Activated CD8-positive, alpha-beta memory T cell treated with anti-CD3 and anti-CD28 coated beads, Interleukin-2, amount 50 U/mL, for 1 hour (primary cell): ENCODE measurements around the gene ALOX12.
"Not testable (repeated sequence)": the region's sequence is repeated elsewhere in the genome, so short reads cannot be mapped to it uniquely, and the experiment has no call there.

Experiments used
- DNase-seq: peaks from one replicate; pipeline ENCODE4 v3.0.0-alpha.2; 2020; ENCODE audit errors: extremely low read depth

The ALOX12 gene, protein sequence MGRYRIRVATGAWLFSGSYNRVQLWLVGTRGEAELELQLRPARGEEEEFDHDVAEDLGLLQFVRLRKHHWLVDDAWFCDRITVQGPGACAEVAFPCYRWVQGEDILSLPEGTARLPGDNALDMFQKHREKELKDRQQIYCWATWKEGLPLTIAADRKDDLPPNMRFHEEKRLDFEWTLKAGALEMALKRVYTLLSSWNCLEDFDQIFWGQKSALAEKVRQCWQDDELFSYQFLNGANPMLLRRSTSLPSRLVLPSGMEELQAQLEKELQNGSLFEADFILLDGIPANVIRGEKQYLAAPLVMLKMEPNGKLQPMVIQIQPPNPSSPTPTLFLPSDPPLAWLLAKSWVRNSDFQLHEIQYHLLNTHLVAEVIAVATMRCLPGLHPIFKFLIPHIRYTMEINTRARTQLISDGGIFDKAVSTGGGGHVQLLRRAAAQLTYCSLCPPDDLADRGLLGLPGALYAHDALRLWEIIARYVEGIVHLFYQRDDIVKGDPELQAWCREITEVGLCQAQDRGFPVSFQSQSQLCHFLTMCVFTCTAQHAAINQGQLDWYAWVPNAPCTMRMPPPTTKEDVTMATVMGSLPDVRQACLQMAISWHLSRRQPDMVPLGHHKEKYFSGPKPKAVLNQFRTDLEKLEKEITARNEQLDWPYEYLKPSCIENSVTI

GRCh38 chr17:6995500-6996255, at the start of gene ALOX12:
ALOX12 (plus strand) TSS chr17:6996049; CDS start chr17:6996118, 69 bp downstream.
- DNase-seq = no peak

GRCh38 chr17:6947745-6948144, 48.1 kb upstream of the ALOX12 start:
- DNase-seq = no peak

GRCh38 chr17:6948562-6948961, 47.3 kb upstream of the ALOX12 start:
- no peak for DNase-seq

GRCh38 chr17:6948976-6949375, 46.9 kb upstream of the ALOX12 start:
- no peak for DNase-seq

DNA sequence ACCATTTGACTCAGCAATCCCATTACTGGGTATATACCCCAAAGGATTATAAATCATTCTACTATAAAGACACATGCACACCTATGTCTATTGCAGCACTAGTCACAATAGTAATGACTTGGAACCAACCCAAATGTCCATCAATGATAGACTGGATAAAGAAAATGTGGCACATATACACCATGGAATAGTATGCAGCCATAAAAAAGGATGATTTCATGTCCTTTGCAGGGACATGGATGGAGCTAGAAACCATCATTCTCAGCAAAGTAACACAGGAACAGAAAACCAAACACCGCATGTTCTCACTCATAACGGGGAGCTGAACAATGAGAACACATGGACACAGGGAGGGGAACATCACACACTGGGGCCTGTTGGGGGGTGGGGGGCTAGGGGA, 44.9 kb upstream of the ALOX12 start:
- not testable (repeated sequence) for DNase-seq

- DNase-seq = no peak
Measured at GRCh38 chr17:6953689-6954088, 42.2 kb upstream of the ALOX12 start.

GRCh38 chr17:6959700-6960099, 36.1 kb upstream of the ALOX12 start:
- DNase-seq = no peak

DNA sequence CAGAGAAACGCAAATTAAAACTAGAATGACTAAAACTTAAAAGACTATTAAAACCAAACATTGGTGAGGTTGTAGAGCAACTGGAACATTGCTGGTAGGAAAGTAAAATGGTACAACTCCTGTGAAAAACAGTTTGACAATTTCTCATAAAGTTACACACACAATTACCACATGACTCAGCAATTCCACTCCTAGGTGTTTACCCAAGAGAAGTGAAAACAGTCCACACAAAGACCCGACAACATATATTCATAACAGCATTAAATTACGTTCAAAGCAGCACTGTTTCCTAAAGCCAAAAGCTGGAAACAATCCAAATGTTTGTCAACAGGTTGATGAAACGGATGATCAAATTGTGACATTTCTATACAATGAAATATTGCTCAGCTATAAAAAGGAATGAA, 26.5 kb upstream of the ALOX12 start:
- DNase-seq = no peak

GRCh38 chr17:6970992-6971391, 24.9 kb upstream of the ALOX12 start:
- DNase-seq = no peak

GRCh38 chr17:6979440-6979839, 16.4 kb upstream of the ALOX12 start:
- not testable (repeated sequence) for DNase-seq

GRCh38 chr17:6981426-6981825, 14.4 kb upstream of the ALOX12 start:
- DNase-seq = no peak

DNA sequence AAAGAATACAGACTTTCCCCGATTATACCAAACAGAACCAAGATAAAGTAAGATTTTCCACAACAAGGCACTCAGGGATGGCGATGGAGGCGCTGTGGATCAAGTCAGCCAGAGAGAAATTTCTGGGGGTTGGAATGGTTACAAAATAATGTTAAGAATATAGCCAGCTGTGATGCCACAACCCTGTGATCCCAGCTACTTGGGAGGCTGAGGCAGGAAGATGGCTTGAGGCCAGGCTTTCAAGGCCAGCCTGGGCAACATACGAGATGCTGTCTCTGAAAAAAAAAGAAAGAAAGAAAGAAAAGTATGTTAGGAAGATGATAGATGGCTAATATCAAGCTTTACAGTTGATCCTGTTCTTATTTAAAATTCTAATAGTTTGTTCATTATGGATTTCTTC, 10.6 kb upstream of the ALOX12 start:
- DNase-seq = no peak

DNA sequence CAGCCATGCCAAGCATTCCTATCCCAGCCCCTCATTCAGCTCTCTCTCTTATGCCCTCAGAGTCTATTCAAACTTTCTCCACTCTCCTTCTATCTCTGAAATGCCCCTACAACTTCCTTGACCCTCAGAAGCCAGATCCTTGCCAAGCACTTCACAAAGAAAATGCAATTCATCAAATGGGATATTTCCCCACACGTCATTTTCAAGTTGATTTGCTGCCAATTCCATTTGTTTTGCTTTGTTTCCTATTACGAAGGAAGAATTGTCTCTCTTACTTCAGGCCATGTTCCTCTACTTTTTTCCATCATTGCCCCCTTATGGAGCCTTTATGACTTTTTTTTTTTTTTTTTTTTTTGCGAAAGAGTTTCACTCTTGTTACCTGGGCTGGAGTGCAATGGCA, 9.2 kb upstream of the ALOX12 start:
- DNase-seq = no peak

DNA sequence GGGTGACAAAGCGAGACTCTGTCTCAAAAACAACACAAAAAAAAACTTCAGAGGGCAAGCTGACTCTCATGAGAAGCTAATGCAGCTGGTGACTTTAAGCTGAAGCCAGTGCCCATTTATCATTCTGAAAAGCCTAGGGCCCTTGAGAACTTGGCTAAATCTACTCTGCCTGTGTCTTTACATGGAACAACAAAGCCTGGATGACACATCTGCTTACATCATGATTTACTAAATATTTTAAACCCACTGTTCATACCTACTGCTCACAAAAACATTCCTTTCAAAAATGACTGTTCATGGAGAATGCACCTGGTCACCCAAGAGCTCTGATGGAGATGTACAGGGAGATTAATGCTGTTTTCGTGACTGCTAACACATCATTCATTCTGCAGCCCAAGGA, 6.1 kb upstream of the ALOX12 start:
- no peak for DNase-seq

DNA sequence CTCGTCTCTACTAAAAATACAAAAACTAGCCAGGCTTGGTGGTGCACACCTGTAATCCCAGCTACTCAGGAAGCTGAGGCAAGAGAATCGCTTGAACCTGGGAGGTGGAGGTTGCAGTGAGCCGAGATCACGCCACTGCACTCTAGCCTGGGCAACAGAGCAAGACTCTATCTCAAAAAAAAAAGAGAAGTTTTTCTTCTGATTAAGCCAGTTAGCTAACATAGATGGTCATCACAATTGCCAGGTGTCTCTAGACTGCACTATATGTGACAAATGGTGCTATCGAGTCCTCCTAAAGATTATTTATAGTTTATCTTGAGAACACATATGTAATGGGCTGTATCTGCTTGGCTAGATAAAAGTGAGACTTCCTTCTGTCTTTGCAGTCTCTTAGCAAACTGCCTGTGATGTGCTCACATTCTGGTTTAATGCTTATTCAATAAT, 2.2 kb upstream of the ALOX12 start:
- DNase-seq = not testable (repeated sequence)

DNA sequence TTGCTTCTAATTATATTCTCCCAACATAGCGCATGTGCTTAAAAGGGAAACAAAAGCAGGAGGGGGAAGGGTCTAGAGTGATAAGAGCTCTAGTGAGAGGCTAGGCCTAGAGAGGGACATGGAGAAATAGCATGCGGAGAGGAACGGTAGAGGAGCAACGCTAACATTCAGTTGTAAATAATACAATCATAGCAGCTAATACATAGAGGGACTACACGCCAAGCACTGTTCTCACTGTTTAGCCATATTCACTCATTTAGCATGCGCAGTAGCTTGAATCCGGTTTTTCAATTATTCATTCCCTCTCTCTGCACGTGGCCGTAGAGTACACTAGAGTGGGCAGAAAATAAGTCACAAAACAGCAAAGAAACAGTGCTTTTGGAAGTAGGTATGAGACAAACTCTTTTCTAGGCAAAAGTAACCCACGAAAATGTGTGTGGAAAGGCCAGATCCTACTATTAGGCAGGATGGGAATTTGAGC, 1.7 kb upstream of the ALOX12 start:
- DNase-seq = no peak

DNA sequence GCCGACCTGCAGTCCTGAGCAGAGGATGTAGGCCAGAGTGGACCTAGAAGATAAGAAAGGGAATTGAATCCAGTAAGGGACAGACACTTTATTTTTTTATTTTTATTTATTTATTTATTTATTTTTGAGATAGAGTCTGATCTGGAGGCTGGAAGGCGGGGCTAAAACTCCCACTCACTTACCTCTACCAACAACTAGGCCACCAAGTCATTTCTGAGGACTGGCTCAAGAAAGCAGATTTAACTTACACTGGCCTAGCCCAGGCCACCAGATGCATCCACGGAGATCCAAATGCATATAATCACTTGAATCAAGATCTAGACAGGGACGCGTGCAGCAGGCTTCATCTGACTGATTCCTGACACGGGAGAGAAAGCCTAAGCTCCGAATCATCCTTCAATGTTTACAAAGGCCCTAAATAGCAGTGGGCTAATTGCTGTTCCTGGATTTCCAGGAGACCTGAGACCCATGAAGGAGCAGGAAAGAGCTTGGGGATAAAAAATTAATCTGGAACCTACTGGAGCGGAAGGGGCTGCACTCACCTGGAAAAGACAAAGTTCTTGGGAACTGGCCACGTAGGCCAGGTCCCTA, 1.1 kb upstream of the ALOX12 start:
- DNase-seq = no peak

DNA sequence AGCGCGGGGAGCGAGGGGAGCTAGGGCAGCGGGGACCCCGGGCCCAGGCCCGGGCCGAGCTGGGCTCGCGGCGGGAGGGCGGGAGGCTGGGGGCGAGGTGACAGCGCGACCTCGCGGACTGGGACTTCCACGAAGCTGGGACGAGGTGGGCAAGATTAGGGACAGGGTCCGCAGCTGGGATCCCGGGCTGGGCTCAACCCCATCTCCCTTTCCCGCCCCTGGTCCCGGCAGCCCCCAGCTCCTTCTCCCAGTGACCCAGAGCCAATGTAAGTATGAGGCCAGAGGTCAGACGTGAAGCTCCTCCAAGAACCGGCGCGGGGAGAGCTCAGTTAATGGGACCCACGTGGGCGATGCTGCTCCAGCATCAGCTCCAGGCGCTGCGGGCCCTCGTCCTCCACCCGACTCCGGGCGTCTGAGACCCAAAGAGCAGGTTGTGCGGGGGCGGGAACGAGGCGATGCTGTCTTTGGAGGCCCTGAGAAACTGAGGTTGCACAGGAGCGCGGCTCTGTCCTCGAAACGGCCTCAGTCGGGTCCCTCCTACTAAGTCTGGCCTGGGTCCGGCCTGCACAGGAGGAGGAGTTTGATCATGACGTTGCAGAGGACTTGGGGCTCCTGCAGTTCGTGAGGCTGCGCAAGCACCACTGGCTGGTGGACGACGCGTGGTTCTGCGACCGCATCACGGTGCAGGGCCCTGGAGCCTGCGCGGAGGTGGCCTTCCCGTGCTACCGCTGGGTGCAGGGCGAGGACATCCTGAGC, 585 bp downstream of the ALOX12 start:
- no peak for DNase-seq

GRCh38 chr17:6997171-6997570, 1.3 kb downstream of the ALOX12 start:
- DNase-seq = no peak

- DNase-seq = no peak
Measured at GRCh38 chr17:6998855-6999508, 3.1 kb downstream of the ALOX12 start.
